ENCODE data around the gene HABP2.

DNA sequence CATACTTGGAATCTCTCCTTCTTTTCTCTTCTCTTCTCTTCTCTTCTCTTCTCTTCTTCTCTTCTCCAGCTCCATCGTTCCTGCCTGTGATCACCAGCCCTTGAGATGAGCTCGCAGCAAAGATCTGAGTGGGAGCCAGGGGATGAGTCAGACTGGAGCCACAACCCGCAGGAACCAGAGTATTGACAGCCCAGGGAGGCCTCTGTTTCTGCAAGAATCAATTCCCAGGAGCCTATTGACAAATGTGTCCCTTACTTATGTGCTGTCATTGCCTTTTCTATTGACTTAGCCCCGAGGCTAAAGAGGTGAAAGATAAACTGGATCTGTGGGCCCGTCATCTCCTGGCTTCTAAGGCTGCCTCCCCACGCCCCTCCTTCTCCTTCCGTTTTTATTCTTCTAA, 13.1 kb upstream of the HABP2 start:
- TF ChIP-seq YY1 (IDR thresholded peaks at IDR 0.05): no peak
- TF ChIP-seq, protein P1, sequence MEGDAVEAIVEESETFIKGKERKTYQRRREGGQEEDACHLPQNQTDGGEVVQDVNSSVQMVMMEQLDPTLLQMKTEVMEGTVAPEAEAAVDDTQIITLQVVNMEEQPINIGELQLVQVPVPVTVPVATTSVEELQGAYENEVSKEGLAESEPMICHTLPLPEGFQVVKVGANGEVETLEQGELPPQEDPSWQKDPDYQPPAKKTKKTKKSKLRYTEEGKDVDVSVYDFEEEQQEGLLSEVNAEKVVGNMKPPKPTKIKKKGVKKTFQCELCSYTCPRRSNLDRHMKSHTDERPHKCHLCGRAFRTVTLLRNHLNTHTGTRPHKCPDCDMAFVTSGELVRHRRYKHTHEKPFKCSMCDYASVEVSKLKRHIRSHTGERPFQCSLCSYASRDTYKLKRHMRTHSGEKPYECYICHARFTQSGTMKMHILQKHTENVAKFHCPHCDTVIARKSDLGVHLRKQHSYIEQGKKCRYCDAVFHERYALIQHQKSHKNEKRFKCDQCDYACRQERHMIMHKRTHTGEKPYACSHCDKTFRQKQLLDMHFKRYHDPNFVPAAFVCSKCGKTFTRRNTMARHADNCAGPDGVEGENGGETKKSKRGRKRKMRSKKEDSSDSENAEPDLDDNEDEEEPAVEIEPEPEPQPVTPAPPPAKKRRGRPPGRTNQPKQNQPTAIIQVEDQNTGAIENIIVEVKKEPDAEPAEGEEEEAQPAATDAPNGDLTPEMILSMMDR (IDR thresholded peaks at IDR 0.05; ENCODE audit: low read depth, low read length, missing input control): no peak
- TF ChIP-seq FOXA1 (IDR thresholded peaks at IDR 0.05): no peak
- peak; percentile 55 for TF ChIP-seq FOXA2 (IDR thresholded peaks at IDR 0.05)
- TF ChIP-seq, protein P2, sequence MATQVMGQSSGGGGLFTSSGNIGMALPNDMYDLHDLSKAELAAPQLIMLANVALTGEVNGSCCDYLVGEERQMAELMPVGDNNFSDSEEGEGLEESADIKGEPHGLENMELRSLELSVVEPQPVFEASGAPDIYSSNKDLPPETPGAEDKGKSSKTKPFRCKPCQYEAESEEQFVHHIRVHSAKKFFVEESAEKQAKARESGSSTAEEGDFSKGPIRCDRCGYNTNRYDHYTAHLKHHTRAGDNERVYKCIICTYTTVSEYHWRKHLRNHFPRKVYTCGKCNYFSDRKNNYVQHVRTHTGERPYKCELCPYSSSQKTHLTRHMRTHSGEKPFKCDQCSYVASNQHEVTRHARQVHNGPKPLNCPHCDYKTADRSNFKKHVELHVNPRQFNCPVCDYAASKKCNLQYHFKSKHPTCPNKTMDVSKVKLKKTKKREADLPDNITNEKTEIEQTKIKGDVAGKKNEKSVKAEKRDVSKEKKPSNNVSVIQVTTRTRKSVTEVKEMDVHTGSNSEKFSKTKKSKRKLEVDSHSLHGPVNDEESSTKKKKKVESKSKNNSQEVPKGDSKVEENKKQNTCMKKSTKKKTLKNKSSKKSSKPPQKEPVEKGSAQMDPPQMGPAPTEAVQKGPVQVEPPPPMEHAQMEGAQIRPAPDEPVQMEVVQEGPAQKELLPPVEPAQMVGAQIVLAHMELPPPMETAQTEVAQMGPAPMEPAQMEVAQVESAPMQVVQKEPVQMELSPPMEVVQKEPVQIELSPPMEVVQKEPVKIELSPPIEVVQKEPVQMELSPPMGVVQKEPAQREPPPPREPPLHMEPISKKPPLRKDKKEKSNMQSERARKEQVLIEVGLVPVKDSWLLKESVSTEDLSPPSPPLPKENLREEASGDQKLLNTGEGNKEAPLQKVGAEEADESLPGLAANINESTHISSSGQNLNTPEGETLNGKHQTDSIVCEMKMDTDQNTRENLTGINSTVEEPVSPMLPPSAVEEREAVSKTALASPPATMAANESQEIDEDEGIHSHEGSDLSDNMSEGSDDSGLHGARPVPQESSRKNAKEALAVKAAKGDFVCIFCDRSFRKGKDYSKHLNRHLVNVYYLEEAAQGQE (IDR thresholded peaks at IDR 0.05): no peak
- TF ChIP-seq JUND (IDR thresholded peaks at IDR 0.05): peak; percentile 85 to 88
- TF ChIP-seq, protein P3, sequence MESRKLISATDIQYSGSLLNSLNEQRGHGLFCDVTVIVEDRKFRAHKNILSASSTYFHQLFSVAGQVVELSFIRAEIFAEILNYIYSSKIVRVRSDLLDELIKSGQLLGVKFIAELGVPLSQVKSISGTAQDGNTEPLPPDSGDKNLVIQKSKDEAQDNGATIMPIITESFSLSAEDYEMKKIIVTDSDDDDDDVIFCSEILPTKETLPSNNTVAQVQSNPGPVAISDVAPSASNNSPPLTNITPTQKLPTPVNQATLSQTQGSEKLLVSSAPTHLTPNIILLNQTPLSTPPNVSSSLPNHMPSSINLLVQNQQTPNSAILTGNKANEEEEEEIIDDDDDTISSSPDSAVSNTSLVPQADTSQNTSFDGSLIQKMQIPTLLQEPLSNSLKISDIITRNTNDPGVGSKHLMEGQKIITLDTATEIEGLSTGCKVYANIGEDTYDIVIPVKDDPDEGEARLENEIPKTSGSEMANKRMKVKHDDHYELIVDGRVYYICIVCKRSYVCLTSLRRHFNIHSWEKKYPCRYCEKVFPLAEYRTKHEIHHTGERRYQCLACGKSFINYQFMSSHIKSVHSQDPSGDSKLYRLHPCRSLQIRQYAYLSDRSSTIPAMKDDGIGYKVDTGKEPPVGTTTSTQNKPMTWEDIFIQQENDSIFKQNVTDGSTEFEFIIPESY (IDR thresholded peaks at IDR 0.05): no peak
- peak; percentile 38 for TF ChIP-seq SP1 (IDR thresholded peaks at IDR 0.05)
- TF ChIP-seq, protein P4, sequence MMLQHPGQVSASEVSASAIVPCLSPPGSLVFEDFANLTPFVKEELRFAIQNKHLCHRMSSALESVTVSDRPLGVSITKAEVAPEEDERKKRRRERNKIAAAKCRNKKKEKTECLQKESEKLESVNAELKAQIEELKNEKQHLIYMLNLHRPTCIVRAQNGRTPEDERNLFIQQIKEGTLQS (IDR thresholded peaks at IDR 0.05): peak; percentile 50
